ENCODE measurements around the gene ALKAL2.

DNA sequence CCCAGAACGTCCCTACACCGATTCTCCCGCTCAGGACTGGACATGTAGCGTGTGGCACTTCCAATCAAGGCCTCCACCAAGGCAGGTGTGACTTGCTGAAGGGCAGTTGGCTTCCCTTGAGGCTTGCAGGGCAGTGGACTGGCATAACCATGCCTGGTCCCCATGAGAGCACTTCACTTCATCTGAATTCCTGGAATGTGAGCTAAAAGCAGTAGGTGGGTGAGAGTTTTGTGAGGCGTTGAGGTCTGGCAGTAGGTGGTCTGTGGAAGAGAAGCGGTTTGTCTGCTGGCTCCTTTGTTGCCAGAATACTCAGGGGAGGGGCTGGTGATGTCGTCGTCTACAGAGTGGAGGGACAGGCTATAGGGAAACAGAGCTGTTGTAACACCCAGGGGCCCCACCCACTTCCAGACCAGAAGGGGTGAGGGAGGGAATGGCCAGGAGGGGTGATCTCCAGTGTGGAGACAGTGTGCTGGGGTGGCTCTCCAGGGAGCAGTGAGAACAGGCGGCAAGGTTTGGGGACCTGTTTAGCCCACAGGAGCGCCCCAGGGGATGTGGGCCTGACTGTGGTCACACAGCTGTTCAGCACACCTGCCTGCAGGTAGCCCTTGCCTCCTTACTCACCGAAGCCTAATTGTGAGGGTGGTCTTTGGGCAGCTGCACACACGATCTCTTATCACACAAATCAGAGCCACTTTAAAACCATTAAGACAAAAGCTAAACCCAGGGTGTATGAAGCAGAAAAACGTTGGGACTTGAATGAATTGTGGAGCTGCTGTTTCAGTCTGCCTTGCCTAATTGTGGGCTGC, 21.5 kb upstream of the ALKAL2 start:
- TF ChIP-seq CTCF (IDR thresholded peaks at IDR 0.05; ENCODE audit: insufficient read depth, low read depth, low read length) = no peak
- no peak for TF ChIP-seq EZH2 (IDR thresholded peaks at IDR 0.05; ENCODE audit: insufficient read depth, low read length)

All from astrocyte (in vitro differentiated cells and primary cell).